ENCODE results near the gene RND1. TPM values are rescaled to one million over a fixed set of nuclear protein-coding genes. Genes with fewer than 3 reads are reported as not detected.

RND1 gene
- total and polyA plus RNA-seq, 2 of the 13 experiments (the other 11 are each of a cell fraction or from before 2014, with no cell fraction given), result 1.8 to 1.9 TPM

DNA sequence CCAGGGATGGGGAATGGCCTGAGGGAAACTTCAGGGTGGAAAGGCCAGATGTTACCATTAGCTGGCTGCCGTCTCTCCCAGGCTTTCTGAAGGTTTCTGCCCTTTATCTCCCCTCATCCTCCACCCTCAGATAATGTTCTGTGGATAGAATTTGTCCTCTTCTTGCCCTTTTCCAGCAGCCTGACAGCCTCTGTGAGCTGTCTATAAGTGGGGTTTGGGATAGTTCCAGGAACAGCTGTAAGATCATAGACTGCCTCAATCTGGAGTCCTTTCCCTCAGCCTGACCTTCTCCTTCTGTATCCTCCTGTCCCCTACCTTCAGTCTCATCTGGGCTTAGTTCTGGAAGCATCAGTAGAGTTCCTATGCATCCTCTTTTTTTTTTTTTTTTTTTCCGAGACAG is 2.8 kb upstream of the RND1 start:
- H3K27ac ChIP-seq (ENCODE audit: extremely low read length, insufficient read depth, low read length), result no peak overlapping the region
- intact Hi-C loops (cut with micrococcal nuclease; ENCODE audit: unreplicated experiment) (no loop called here), in situ Hi-C loops (cut with HindIII; ENCODE audit: extremely low pct_ligation_motif_present, low pct_unique_long_range_greater_than_20kb) (no loop called here)
- H3K79me2 ChIP-seq (ENCODE audit: insufficient read depth, low read length), result no peaks in the 10 kb centered on the region
- WGBS (ENCODE audit: low lambda C conversion rate), result 23% methylated on average over 2 of the region's 2 CpGs
- no peak overlapping the region for H3K9ac ChIP-seq (ENCODE audit: insufficient read depth, low read depth, low read length)
- no peak for TF ChIP-seq ADNP (CRISPR knock-in tag; IDR thresholded peaks at IDR 0.05)
- POLR2A ChIA-PET, result interaction anchor here (1.5 to 3.9 kb wide), 3 partner anchors 13 to 15 kb away, joined by 4 to 115 read pairs (median 9); partner anchors contain the start of gene DDX23
- FAIRE-seq, result no peak
- DNase-seq (ENCODE audit: low spot score), result no peak
- H2AFZ ChIP-seq (ENCODE audit: low read length), result peak overlapping the region; percentile 92
- no peaks in the 10 kb centered on the region for H4K20me1 ChIP-seq (ENCODE audit: insufficient read depth, low read length)
- CTCF ChIA-PET (ENCODE audit: low intra/inter-chr PET ratio, low total read pairs), result no interaction called here
- H3K4me1 ChIP-seq (ENCODE audit: insufficient read depth, low read length), result peaks cover 46% of the 10 kb centered on the region
- H3K4me2 ChIP-seq (ENCODE audit: low read depth, low read length), result peak overlapping the region; percentile 35; the same call in 1 of the 2 replicates
- no peak overlapping the region for H3K4me3 ChIP-seq (replicated peaks in 1 of 3; ENCODE audit: insufficient read depth in 1 of 3, low read depth in 2 of 3, low read length in 3 of 3)
- H3K27me3 ChIP-seq (ENCODE audit: control insufficient read depth in 1 of 2, insufficient read depth in 2 of 2, low read length in 2 of 2), result peaks cover 2 to 11% of the 10 kb centered on the region in 2 experiments; a peak in 3 of 5 replicates
- no peak for ATAC-seq
- no peaks in the 10 kb centered on the region for H3K36me3 ChIP-seq (replicated peaks in 1 of 2; ENCODE audit: control insufficient read depth in 1 of 2, insufficient read depth in 2 of 2, low read length in 2 of 2)
- H3K9me3 ChIP-seq (ENCODE audit: low read length), result no peaks in the 10 kb centered on the region
- BruUV-seq (replicated peaks), result no TSS peak

GRCh38 chr12:48866052-48866711 is 512 bp upstream of the RND1 start:
- Histone ChIP-seq H3K4me3 (replicated peaks in 1 of 3; ENCODE audit: insufficient read depth in 1 of 3, low read depth in 2 of 3, low read length in 3 of 3) (peak overlapping the region; percentile 45 to 82 (median 59)), H4K20me1 (ENCODE audit: insufficient read depth, low read length) (no peaks in the 10 kb centered on the region), H3K79me2 (ENCODE audit: insufficient read depth, low read length) (no peaks in the 10 kb centered on the region), H3K36me3 (replicated peaks in 1 of 2; ENCODE audit: control insufficient read depth in 1 of 2, insufficient read depth in 2 of 2, low read length in 2 of 2) (no peaks in the 10 kb centered on the region), H3K9ac (ENCODE audit: insufficient read depth, low read depth, low read length) (peak overlapping the region; percentile 38; the same call in 1 of the 2 replicates), H3K4me2 (ENCODE audit: low read depth, low read length) (peak overlapping the region; percentile 90), H3K27me3 (ENCODE audit: control insufficient read depth in 1 of 2, insufficient read depth in 2 of 2, low read length in 2 of 2) (no peaks in the 10 kb centered on the region; a peak in 1 of 5 replicates), H3K27ac (ENCODE audit: extremely low read length, insufficient read depth, low read length) (peak overlapping the region; percentile 46), H2AFZ (ENCODE audit: low read length) (no peak overlapping the region), H3K4me1 (ENCODE audit: insufficient read depth, low read length) (peaks cover 41% of the 10 kb centered on the region), H3K9me3 (ENCODE audit: low read length) (no peaks in the 10 kb centered on the region)
- POLR2A ChIA-PET, result interaction anchor here (0.7 to 3.9 kb wide), 30 partner anchors 12 to 265 kb away, joined by 3 to 115 read pairs (median 5); partner anchors contain the start of genes ARF3, DDX23, PRKAG1 and RHEBL1
- CTCF ChIA-PET (ENCODE audit: low intra/inter-chr PET ratio, low total read pairs), result no interaction called here
- DNase-seq (ENCODE audit: low spot score), result no peak
- ATAC-seq, result peak; percentile 56
- no peak for FAIRE-seq
- intact Hi-C loops (cut with micrococcal nuclease; ENCODE audit: unreplicated experiment), result loop anchor here (2.0 kb wide), 1 partner anchor 17 kb away; no protein-coding TSS in a partner anchor
- BruUV-seq (replicated peaks), result no TSS peak
- in situ Hi-C loops (cut with HindIII; ENCODE audit: extremely low pct_ligation_motif_present, low pct_unique_long_range_greater_than_20kb), result no loop called here
- 23% methylated on average over 6 of the region's 6 CpGs for WGBS (ENCODE audit: low lambda C conversion rate)
- TF ChIP-seq ZNF850 (CRISPR knock-in tag; conservative IDR thresholded peaks at IDR 0.05) (no peak), ZNF780A (CRISPR knock-in tag; IDR thresholded peaks at IDR 0.05) (no peak), ZNF782 (CRISPR knock-in tag; IDR thresholded peaks at IDR 0.05; ENCODE audit: borderline replicate concordance) (no peak), ZNF75D (CRISPR knock-in tag; IDR thresholded peaks at IDR 0.05; ENCODE audit: borderline replicate concordance) (no peak), ZNF3 (CRISPR knock-in tag; IDR thresholded peaks at IDR 0.05) (no peak), NFE2L1 (CRISPR knock-in tag; IDR thresholded peaks at IDR 0.05; ENCODE audit: borderline replicate concordance) (no peak), TFDP2 (CRISPR knock-in tag; IDR thresholded peaks at IDR 0.05) (no peak), MLX (CRISPR knock-in tag; IDR thresholded peaks at IDR 0.05) (no peak), MYC (CRISPR knock-in tag; IDR thresholded peaks at IDR 0.05; ENCODE audit: borderline replicate concordance) (no peak), ZNF616 (CRISPR knock-in tag; IDR thresholded peaks at IDR 0.05; ENCODE audit: low read depth) (no peak), PLRG1 (conservative IDR thresholded peaks at IDR 0.05) (no peak), IRF9 (CRISPR knock-in tag; IDR thresholded peaks at IDR 0.05; ENCODE audit: borderline replicate concordance) (no peak)

All from HepG2 (cell line).